ENCODE data around the gene AK8.
A peak's percentile ranks its signal among the peaks of the same experiment; 100 is the strongest.

Gene AK8

DNA sequence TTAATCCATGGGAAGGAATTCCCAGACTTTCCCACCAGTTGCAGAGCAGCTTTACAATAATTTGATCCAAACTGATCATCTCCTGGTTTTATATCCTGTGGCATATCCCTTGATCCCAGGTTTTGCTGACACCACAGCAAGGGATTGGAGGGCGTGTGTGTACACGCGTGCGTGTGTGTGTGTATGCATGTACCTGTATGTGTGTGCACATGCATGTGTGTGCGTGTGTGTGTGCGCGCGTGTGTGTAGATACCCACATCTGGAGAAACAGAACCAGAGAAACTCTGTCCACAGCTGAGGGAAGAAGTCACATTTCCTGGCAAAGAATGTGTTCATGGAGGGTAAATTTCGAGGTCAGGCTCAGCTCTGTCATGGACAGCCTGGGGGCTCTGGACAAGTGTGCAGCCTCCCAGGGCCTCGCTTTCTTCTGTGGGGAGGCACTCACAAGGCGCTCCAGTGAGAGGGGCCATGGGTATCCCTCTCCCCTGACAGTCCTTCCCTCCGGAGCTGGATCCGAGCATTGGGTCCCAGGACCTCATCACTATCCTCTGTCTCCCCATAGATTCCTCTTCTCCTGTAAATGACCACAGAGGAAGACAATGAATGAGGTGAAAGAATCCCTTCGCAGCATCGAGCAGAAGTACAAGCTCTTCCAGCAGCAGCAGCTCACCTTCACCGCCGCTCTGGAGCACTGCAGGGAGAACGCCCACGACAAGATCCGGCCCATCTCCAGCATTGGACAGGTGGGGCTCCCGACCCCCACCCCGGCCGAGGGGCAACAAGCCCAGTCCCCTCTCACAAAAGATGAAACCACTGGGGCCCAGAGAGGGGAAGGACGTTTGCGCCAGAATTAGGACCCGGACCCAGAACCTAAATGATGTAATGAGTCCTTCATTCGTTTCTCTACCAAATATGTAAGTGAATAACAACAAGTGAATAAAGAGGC, 5.5 kb upstream of the AK8 start:
- no peak for ATAC-seq (replicated peaks; ENCODE audit: extremely low read depth, poor library complexity, severe bottlenecking)
- no peak overlapping the region for H3K27ac Mint-ChIP-seq (ENCODE audit: low read depth)
- DNase-seq (ENCODE audit: low spot score in 2 of 2), result no peak
- no peak overlapping the region for H3K4me3 Mint-ChIP-seq
- H3K36me3 Mint-ChIP-seq (ENCODE audit: insufficient read depth), result peaks cover 9% of the 10 kb centered on the region
- H3K27me3 Mint-ChIP-seq, result no peaks in the 10 kb centered on the region
- H3K9me3 Mint-ChIP-seq, result no peaks in the 10 kb centered on the region
- H3K4me1 Mint-ChIP-seq, result peaks cover 18% of the 10 kb centered on the region

DNA sequence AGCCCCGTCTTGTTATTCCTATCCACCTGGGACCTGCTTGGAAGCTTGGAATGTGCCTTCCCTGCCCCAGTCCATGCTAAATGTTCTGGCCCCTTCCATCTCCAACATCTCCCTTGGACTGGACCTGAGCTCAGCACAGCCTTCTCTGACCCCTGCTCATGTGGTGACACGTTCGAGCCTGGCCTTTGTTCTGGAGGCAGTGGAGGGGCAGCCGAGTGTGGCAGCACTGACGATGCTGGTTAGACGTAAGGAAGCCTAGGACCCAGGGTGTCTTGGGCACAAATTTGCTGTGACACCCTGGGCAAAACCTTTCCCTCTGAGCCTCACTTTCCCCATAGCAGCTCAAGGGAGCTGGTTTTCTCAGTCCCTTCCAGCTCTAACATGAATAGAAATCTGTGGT, 4.5 kb upstream of the AK8 start:
- Mint-ChIP-seq H3K27me3 (no peaks in the 10 kb centered on the region), H3K27ac (ENCODE audit: low read depth) (no peak overlapping the region), H3K4me3 (no peak overlapping the region), H3K4me1 (peaks cover 17% of the 10 kb centered on the region), H3K9me3 (no peaks in the 10 kb centered on the region), H3K36me3 (ENCODE audit: insufficient read depth) (peaks cover 10% of the 10 kb centered on the region)
- DNase-seq (ENCODE audit: low spot score in 2 of 2) (no peak), ATAC-seq (replicated peaks; ENCODE audit: extremely low read depth, poor library complexity, severe bottlenecking) (no peak)

GRCh38 chr9:132881826-132882225, 3.7 kb upstream of the AK8 start:
- Mint-ChIP-seq H3K36me3 (ENCODE audit: insufficient read depth) (peaks cover 15% of the 10 kb centered on the region), H3K4me1 (peaks cover 17% of the 10 kb centered on the region), H3K9me3 (no peaks in the 10 kb centered on the region), H3K27me3 (no peaks in the 10 kb centered on the region), H3K27ac (ENCODE audit: low read depth) (no peak overlapping the region), H3K4me3 (no peak overlapping the region)
- ATAC-seq (replicated peaks; ENCODE audit: extremely low read depth, poor library complexity, severe bottlenecking) (no peak), DNase-seq (ENCODE audit: low spot score in 2 of 2) (no peak)

- Mint-ChIP-seq H3K36me3 (ENCODE audit: insufficient read depth) (peaks cover 15% of the 10 kb centered on the region), H3K4me3 (peak overlapping the region; percentile 17), H3K27ac (ENCODE audit: low read depth) (no peak overlapping the region), H3K4me1 (peaks cover 17% of the 10 kb centered on the region), H3K27me3 (no peaks in the 10 kb centered on the region), H3K9me3 (no peaks in the 10 kb centered on the region)
- no peak for ATAC-seq (replicated peaks; ENCODE audit: extremely low read depth, poor library complexity, severe bottlenecking)
- DNase-seq (ENCODE audit: low spot score in 2 of 2), result no peak
Measured at GRCh38 chr9:132880324-132880661, 2.2 kb upstream of the AK8 start.

GRCh38 chr9:132879457-132880323, 1.6 kb upstream of the AK8 start:
- no peak for ATAC-seq (replicated peaks; ENCODE audit: extremely low read depth, poor library complexity, severe bottlenecking)

GRCh38 chr9:132878695-132879456, 792 bp upstream of the AK8 start, which contains the start of gene SPACA9:
SPACA9 (plus strand) TSS chr9:132878898; CDS start chr9:132883948, 5,050 bp downstream.
- H3K4me3 Mint-ChIP-seq, result peak within 1 kb of the TSS; percentile 80
- DNase-seq (ENCODE audit: low spot score in 2 of 2) (no peak), ATAC-seq (replicated peaks; ENCODE audit: extremely low read depth, poor library complexity, severe bottlenecking) (no peak)
- H3K4me1 Mint-ChIP-seq, result peaks cover 17% of the 10 kb centered on the region
- H3K27ac Mint-ChIP-seq (ENCODE audit: low read depth), result peak within 1 kb of the TSS; percentile 87
- no peaks in the 10 kb centered on the region for H3K27me3 Mint-ChIP-seq
- H3K9me3 Mint-ChIP-seq, result no peaks in the 10 kb centered on the region
- peaks cover 15% of the 10 kb centered on the region for H3K36me3 Mint-ChIP-seq (ENCODE audit: insufficient read depth)

More at GRCh38 chr9:132879457-132880323, 1.6 kb upstream of the AK8 start:
- DNase-seq (ENCODE audit: low spot score in 2 of 2), result no peak
- Mint-ChIP-seq H3K27ac (ENCODE audit: low read depth) (peak overlapping the region; percentile 87), H3K9me3 (no peaks in the 10 kb centered on the region), H3K4me3 (peak overlapping the region; percentile 80), H3K36me3 (ENCODE audit: insufficient read depth) (peaks cover 15% of the 10 kb centered on the region), H3K4me1 (peaks cover 17% of the 10 kb centered on the region), H3K27me3 (no peaks in the 10 kb centered on the region)

GRCh38 chr9:132877458-132877823, 643 bp downstream of the AK8 start:
- no peaks in the 10 kb centered on the region for H3K27me3 Mint-ChIP-seq
- H3K4me3 Mint-ChIP-seq, result peak overlapping the region; percentile 80
- ATAC-seq (replicated peaks; ENCODE audit: extremely low read depth, poor library complexity, severe bottlenecking) (no peak), DNase-seq (ENCODE audit: low spot score in 2 of 2) (no peak)
- H3K9me3 Mint-ChIP-seq, result no peaks in the 10 kb centered on the region
- H3K27ac Mint-ChIP-seq (ENCODE audit: low read depth), result peak overlapping the region; percentile 87
- H3K36me3 Mint-ChIP-seq (ENCODE audit: insufficient read depth), result peaks cover 16% of the 10 kb centered on the region
- H3K4me1 Mint-ChIP-seq, result peaks cover 17% of the 10 kb centered on the region

DNA sequence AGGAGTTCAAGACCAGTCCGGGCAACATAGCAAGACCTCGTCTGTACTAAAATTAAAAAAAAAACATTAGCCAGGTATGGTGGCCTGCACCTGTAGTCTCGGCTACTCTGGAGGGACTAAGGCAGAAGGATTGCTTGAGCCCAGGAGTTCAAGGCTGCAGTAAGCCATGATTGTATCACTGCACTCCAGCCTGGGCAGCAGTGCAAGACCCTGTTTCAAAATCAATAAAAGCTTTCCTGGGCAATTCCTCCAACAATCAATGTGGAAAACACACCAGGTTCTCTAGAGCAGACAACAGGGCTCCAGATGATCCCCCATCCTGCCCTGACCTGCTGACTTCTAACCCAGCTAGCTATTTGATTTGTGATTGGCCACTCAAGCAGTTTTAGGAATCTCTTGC, 1.2 kb downstream of the AK8 start:
- Mint-ChIP-seq H3K4me1 (peaks cover 17% of the 10 kb centered on the region), H3K27me3 (no peaks in the 10 kb centered on the region), H3K4me3 (peak overlapping the region; percentile 80), H3K36me3 (ENCODE audit: insufficient read depth) (peaks cover 13% of the 10 kb centered on the region), H3K27ac (ENCODE audit: low read depth) (no peak overlapping the region), H3K9me3 (no peaks in the 10 kb centered on the region)
- ATAC-seq (replicated peaks; ENCODE audit: extremely low read depth, poor library complexity, severe bottlenecking) (no peak), DNase-seq (ENCODE audit: low spot score in 2 of 2) (no peak)

DNA sequence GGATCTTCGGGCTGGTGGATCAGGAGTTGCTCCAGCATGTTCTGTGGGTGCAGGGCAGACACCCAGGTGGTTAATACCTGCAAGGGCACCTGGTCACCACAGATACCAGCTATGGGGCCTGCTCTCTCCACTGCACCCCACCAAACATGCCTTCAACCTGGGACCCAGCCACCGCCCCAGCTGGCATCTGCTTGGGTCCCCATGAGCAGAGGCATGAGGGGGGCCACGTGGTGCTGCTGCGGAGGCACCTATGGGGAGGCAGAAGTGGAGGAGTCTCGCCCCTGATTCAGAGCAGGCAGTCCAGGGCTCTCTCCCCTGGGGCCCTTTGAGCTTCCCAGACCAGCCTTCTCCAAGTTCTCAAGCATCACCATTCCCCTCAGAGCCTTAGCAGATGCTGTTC, 2.9 kb downstream of the AK8 start:
- DNase-seq (ENCODE audit: low spot score in 2 of 2) (no peak), ATAC-seq (replicated peaks; ENCODE audit: extremely low read depth, poor library complexity, severe bottlenecking) (no peak)
- Mint-ChIP-seq H3K36me3 (ENCODE audit: insufficient read depth) (peaks cover 11% of the 10 kb centered on the region), H3K4me1 (peaks cover 15% of the 10 kb centered on the region), H3K9me3 (no peaks in the 10 kb centered on the region), H3K27me3 (no peaks in the 10 kb centered on the region), H3K4me3 (no peak overlapping the region), H3K27ac (ENCODE audit: low read depth) (no peak overlapping the region)

GRCh38 chr9:132873403-132873802, 4.7 kb downstream of the AK8 start:
- no peaks in the 10 kb centered on the region for H3K9me3 Mint-ChIP-seq
- H3K27me3 Mint-ChIP-seq, result no peaks in the 10 kb centered on the region
- no peak overlapping the region for H3K27ac Mint-ChIP-seq (ENCODE audit: low read depth)
- peak overlapping the region; percentile 22 for H3K4me3 Mint-ChIP-seq
- DNase-seq (ENCODE audit: low spot score in 2 of 2) (no peak), ATAC-seq (replicated peaks; ENCODE audit: extremely low read depth, poor library complexity, severe bottlenecking) (no peak)
- peaks cover 8% of the 10 kb centered on the region for H3K36me3 Mint-ChIP-seq (ENCODE audit: insufficient read depth)
- H3K4me1 Mint-ChIP-seq, result no peaks in the 10 kb centered on the region

GRCh38 chr9:132869266-132869665, 8.8 kb downstream of the AK8 start:
- no peak overlapping the region for H3K4me3 Mint-ChIP-seq

DNA sequence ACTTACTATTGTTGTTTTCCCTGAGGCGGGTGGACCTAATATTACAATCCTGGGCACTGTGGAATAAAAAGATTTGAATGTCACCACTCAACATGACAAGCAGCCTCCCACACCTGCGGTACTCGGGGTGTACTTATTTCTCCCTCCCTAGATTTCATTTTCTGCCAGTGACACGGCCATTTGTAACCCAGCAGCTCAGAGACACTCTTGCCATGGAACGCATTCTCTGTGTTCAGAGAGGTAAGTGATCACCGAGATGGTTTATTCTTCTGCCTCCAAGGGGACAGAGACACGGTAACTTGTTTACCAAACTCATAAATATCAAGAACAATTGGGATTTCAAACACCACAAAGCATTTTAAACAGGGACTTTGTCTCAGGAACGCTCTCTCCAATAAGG, 11.2 kb downstream of the AK8 start:
- H3K27ac Mint-ChIP-seq (ENCODE audit: low read depth), result no peak overlapping the region
- peaks cover 11% of the 10 kb centered on the region for H3K27me3 Mint-ChIP-seq
- H3K36me3 Mint-ChIP-seq (ENCODE audit: insufficient read depth), result peaks cover 1% of the 10 kb centered on the region
- H3K4me1 Mint-ChIP-seq, result no peaks in the 10 kb centered on the region
- ATAC-seq (replicated peaks; ENCODE audit: extremely low read depth, poor library complexity, severe bottlenecking) (no peak), DNase-seq (ENCODE audit: low spot score in 2 of 2) (no peak)
- H3K4me3 Mint-ChIP-seq, result no peak overlapping the region
- no peaks in the 10 kb centered on the region for H3K9me3 Mint-ChIP-seq

More at GRCh38 chr9:132869266-132869665, 8.8 kb downstream of the AK8 start:
- ATAC-seq (replicated peaks; ENCODE audit: extremely low read depth, poor library complexity, severe bottlenecking) (no peak), DNase-seq (ENCODE audit: low spot score in 2 of 2) (no peak)
- Mint-ChIP-seq H3K9me3 (no peaks in the 10 kb centered on the region), H3K27ac (ENCODE audit: low read depth) (no peak overlapping the region), H3K4me1 (no peaks in the 10 kb centered on the region), H3K36me3 (ENCODE audit: insufficient read depth) (peaks cover 2% of the 10 kb centered on the region), H3K27me3 (no peaks in the 10 kb centered on the region)
